ENCODE measurements around the gene ETNK1.

DNA sequence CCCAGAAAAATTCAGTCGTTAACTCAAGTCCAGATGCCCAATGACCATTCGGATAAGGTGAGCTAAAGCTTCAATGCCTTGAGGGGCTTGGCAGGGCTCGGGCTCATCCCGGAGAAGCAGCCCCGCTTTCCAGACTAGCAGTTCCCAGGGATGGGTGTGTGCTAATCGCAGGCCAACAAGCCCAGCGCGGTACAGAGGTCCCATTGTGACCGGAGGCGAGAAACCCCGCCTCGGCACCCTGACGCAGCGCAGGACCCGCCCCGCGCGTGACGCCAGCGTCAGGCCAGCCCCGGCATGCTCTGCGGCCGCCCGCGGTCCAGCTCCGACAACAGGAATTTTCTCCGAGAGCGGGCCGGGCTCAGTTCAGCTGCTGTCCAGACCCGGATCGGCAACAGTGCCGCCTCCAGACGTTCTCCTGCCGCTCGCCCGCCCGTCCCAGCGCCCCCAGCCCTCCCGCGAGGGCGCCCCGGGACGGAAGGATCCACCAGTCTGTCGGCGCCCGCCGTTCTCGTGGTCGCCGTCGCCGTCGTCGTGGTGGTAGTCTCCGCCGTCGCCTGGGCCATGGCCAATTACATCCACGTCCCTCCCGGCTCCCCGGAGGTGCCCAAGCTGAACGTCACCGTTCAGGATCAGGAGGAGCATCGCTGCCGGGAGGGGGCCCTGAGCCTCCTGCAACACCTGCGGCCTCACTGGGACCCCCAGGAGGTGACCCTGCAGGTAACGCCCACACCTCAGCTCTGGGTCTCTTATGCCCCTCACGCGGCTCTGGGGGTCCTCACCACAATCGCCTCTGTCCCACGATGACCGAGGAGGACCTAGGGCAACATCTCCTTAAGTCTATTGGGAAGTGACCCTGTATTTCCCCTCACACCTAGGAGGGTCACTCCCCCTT, at the start of gene ETNK1:
- TF ChIP-seq, protein P1, sequence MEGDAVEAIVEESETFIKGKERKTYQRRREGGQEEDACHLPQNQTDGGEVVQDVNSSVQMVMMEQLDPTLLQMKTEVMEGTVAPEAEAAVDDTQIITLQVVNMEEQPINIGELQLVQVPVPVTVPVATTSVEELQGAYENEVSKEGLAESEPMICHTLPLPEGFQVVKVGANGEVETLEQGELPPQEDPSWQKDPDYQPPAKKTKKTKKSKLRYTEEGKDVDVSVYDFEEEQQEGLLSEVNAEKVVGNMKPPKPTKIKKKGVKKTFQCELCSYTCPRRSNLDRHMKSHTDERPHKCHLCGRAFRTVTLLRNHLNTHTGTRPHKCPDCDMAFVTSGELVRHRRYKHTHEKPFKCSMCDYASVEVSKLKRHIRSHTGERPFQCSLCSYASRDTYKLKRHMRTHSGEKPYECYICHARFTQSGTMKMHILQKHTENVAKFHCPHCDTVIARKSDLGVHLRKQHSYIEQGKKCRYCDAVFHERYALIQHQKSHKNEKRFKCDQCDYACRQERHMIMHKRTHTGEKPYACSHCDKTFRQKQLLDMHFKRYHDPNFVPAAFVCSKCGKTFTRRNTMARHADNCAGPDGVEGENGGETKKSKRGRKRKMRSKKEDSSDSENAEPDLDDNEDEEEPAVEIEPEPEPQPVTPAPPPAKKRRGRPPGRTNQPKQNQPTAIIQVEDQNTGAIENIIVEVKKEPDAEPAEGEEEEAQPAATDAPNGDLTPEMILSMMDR (IDR thresholded peaks at IDR 0.05) = no peak
- no peak for TF ChIP-seq EP300 (IDR thresholded peaks at IDR 0.05)
